ENCODE results near the gene DLG2.

DLG2 gene

GRCh38 chr11:83483808-83484207 is 2143.3 kb downstream of the DLG2 start:
- Histone ChIP-seq H3K27me3 (ENCODE audit: insufficient read depth, low read depth, severe bottlenecking) (no peaks in the 10 kb centered on the region), H3K9me3 (ENCODE audit: severe bottlenecking) (no peaks in the 10 kb centered on the region), H3K36me3 (no peaks in the 10 kb centered on the region), H3K4me3 (ENCODE audit: low read depth, low read length) (no peak overlapping the region), H3K27ac (no peak overlapping the region)
- TF ChIP-seq, protein P1, sequence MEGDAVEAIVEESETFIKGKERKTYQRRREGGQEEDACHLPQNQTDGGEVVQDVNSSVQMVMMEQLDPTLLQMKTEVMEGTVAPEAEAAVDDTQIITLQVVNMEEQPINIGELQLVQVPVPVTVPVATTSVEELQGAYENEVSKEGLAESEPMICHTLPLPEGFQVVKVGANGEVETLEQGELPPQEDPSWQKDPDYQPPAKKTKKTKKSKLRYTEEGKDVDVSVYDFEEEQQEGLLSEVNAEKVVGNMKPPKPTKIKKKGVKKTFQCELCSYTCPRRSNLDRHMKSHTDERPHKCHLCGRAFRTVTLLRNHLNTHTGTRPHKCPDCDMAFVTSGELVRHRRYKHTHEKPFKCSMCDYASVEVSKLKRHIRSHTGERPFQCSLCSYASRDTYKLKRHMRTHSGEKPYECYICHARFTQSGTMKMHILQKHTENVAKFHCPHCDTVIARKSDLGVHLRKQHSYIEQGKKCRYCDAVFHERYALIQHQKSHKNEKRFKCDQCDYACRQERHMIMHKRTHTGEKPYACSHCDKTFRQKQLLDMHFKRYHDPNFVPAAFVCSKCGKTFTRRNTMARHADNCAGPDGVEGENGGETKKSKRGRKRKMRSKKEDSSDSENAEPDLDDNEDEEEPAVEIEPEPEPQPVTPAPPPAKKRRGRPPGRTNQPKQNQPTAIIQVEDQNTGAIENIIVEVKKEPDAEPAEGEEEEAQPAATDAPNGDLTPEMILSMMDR (IDR thresholded peaks at IDR 0.05; ENCODE audit: low read depth, low read length) = no peak
- no peak for DNase-seq

DNA sequence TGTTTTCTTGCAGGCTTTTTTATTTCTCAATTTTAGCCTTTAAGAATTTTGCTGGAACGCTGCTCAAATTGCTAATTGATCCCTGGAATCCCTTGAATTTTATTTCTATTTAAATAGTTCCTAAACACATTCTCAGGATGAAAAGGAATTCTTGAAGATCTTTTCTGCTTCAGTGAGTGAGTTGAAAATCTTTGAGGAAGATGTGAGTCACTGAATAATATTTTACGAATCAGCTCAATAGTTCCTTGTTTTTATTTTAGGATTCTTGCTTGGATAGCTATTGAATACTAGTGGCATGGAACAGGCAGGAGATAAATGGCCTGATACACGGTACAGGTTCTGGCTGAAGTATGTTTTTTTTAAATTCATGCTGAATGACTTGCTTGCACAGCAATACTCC is 2146.3 kb downstream of the DLG2 start:
- H3K36me3 ChIP-seq = no peaks in the 10 kb centered on the region
- no peak overlapping the region for H3K27ac ChIP-seq
- no peaks in the 10 kb centered on the region for H3K27me3 ChIP-seq (ENCODE audit: insufficient read depth, low read depth, severe bottlenecking)
- no peaks in the 10 kb centered on the region for H3K9me3 ChIP-seq (ENCODE audit: severe bottlenecking)
- no peak for DNase-seq
- H3K4me3 ChIP-seq (ENCODE audit: low read depth, low read length) = no peak overlapping the region
- TF ChIP-seq, protein P1 (IDR thresholded peaks at IDR 0.05; ENCODE audit: low read depth, low read length) = no peak

- H3K27ac ChIP-seq = no peak overlapping the region
- no peaks in the 10 kb centered on the region for H3K9me3 ChIP-seq (ENCODE audit: severe bottlenecking)
- H3K4me3 ChIP-seq (ENCODE audit: low read depth, low read length) = no peak overlapping the region
- TF ChIP-seq, protein P1 (IDR thresholded peaks at IDR 0.05; ENCODE audit: low read depth, low read length) = no peak
- no peak for DNase-seq
- no peaks in the 10 kb centered on the region for H3K36me3 ChIP-seq
- no peaks in the 10 kb centered on the region for H3K27me3 ChIP-seq (ENCODE audit: insufficient read depth, low read depth, severe bottlenecking)
These were observed 2146.9 kb downstream of the DLG2 start for GRCh38 chr11:83480251-83480650.

- no peak for DNase-seq
- Histone ChIP-seq H3K27me3 (ENCODE audit: insufficient read depth, low read depth, severe bottlenecking) (no peaks in the 10 kb centered on the region), H3K9me3 (ENCODE audit: severe bottlenecking) (no peaks in the 10 kb centered on the region), H3K36me3 (no peaks in the 10 kb centered on the region), H3K27ac (no peak overlapping the region), H3K4me3 (ENCODE audit: low read depth, low read length) (no peak overlapping the region)
- TF ChIP-seq, protein P1 (IDR thresholded peaks at IDR 0.05; ENCODE audit: low read depth, low read length) = no peak
These were observed 2149.4 kb downstream of the DLG2 start for GRCh38 chr11:83477772-83478171.

- no peak overlapping the region for H3K4me3 ChIP-seq (ENCODE audit: low read depth, low read length)
- TF ChIP-seq, protein P1 (IDR thresholded peaks at IDR 0.05; ENCODE audit: low read depth, low read length) = no peak
These were observed 2151.4 kb downstream of the DLG2 start for GRCh38 chr11:83475760-83476159.

DNA sequence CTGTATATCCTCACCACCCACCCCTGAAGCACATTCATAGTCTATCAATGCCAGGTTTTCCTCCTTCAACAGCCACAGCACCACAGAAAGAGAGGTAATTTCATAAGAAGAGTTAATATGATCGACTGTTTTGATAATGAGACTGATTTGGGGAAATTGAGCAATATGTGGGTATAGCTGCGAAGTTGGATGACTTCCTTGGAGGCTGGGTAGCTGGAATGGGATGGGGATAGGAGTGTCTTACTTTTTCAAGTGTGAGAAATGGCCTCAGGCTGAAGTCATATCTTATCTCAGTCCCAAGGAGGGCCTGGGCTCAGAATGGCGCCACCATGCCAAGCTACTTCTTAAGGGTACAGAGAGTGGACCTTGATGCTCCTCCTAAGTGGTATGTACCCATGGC is 2153.4 kb downstream of the DLG2 start:
- H3K27ac ChIP-seq = no peak overlapping the region
- no peaks in the 10 kb centered on the region for H3K9me3 ChIP-seq (ENCODE audit: severe bottlenecking)
- DNase-seq = no peak
- no peaks in the 10 kb centered on the region for H3K36me3 ChIP-seq
- no peak overlapping the region for H3K4me3 ChIP-seq (ENCODE audit: low read depth, low read length)
- no peaks in the 10 kb centered on the region for H3K27me3 ChIP-seq (ENCODE audit: insufficient read depth, low read depth, severe bottlenecking)
- TF ChIP-seq, protein P1 (IDR thresholded peaks at IDR 0.05; ENCODE audit: low read depth, low read length) = no peak

More at GRCh38 chr11:83475760-83476159, 2151.4 kb downstream of the DLG2 start:
- Histone ChIP-seq H3K9me3 (ENCODE audit: severe bottlenecking) (no peaks in the 10 kb centered on the region), H3K27ac (no peak overlapping the region), H3K36me3 (no peaks in the 10 kb centered on the region), H3K27me3 (ENCODE audit: insufficient read depth, low read depth, severe bottlenecking) (no peaks in the 10 kb centered on the region)
- DNase-seq = no peak

Measured in WERI-Rb-1 (cell line).